Measurements from ENCODE around the gene RNGTT. TPM values are rescaled to one million over a fixed set of nuclear protein-coding genes. Genes with fewer than 3 reads are reported as not detected.

The RNGTT gene
- polyA plus RNA-seq, 1 donor (not counting 4 experiments of a cell fraction or from before 2014, with no cell fraction given), result 9.7 TPM

GRCh38 chr6:88855541-88856147 lies 107.8 kb downstream of the RNGTT start:
- H3K4me3 ChIP-seq (ENCODE audit: control insufficient read depth in 2 of 3, extremely low read depth in 1 of 3, insufficient read depth in 2 of 3, low read depth in 1 of 3, low read length in 3 of 3), result no peak overlapping the region
- H3K9ac ChIP-seq (ENCODE audit: control insufficient read depth, extremely low read depth, insufficient read depth, low read length), result no peak overlapping the region
- H3K79me2 ChIP-seq (ENCODE audit: control insufficient read depth, insufficient read depth, low read length), result no peaks in the 10 kb centered on the region
- no peaks in the 10 kb centered on the region for H3K9me3 ChIP-seq (ENCODE audit: control insufficient read depth, low read depth, low read length)
- H3K27me3 ChIP-seq (ENCODE audit: control insufficient read depth, extremely low read depth, insufficient read depth, low read length), result no peaks in the 10 kb centered on the region
- dilution Hi-C loops (cut with MboI; ENCODE audit: extremely low pct_ligation_motif_present, low sequenced_read_pairs), result no loop called here
- H3K27ac ChIP-seq (ENCODE audit: control insufficient read depth, insufficient read depth, low read length), result no peak overlapping the region
- FAIRE-seq (no peak), DNase-seq (ENCODE audit: low read depth, low spot score) (no peak)
- no peaks in the 10 kb centered on the region for H4K20me1 ChIP-seq (ENCODE audit: control insufficient read depth, extremely low read depth, insufficient read depth, low read length)
- H3K9me1 ChIP-seq (ENCODE audit: control insufficient read depth, extremely low read depth, insufficient read depth, low read length), result no peaks in the 10 kb centered on the region
- H3K4me2 ChIP-seq (ENCODE audit: control insufficient read depth, extremely low read depth, insufficient read depth, low read depth, low read length), result no peak overlapping the region
- H3K4me1 ChIP-seq (ENCODE audit: control insufficient read depth, extremely low read depth, insufficient read depth, low read length), result no peaks in the 10 kb centered on the region
- no peaks in the 10 kb centered on the region for H3K36me3 ChIP-seq (ENCODE audit: control insufficient read depth in 2 of 2, extremely low read depth in 1 of 2, insufficient read depth in 2 of 2, low read length in 2 of 2)
- TF ChIP-seq CTCF (optimal IDR thresholded peaks at IDR 0.05 in 1 of 3, IDR thresholded peaks at IDR 0.05 in 1 of 3, conservative IDR thresholded peaks at IDR 0.05 in 1 of 3; ENCODE audit: extremely low read depth in 1 of 3, insufficient read depth in 2 of 3, low read length in 3 of 3) (no peak), EZH2 (IDR thresholded peaks at IDR 0.05; ENCODE audit: low read length) (no peak)
- H2AFZ ChIP-seq (ENCODE audit: control insufficient read depth, low read length), result no peak overlapping the region

DNA sequence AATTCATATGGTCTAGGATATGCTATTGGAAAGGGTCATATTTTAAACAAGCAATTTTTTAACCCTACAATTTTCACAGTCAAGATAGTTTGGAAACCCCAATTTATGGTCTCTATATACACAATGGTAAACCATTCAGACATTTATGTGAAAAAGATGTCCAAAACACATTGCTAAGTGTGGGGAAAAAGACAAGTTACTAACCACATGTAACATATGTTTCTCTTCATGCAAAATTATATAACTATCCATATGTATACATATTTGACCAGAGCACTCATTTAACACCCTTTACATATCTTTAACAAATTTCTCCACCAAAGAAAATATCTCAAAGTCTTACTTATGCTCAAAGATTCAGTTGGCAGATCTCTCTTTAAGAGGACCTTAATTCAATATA lies 110.6 kb downstream of the RNGTT start:
- Histone ChIP-seq H3K4me3 (ENCODE audit: control insufficient read depth in 2 of 3, extremely low read depth in 1 of 3, insufficient read depth in 2 of 3, low read depth in 1 of 3, low read length in 3 of 3) (no peak overlapping the region), H3K9me3 (ENCODE audit: control insufficient read depth, low read depth, low read length) (no peaks in the 10 kb centered on the region), H3K79me2 (ENCODE audit: control insufficient read depth, insufficient read depth, low read length) (no peaks in the 10 kb centered on the region), H3K9me1 (ENCODE audit: control insufficient read depth, extremely low read depth, insufficient read depth, low read length) (no peaks in the 10 kb centered on the region), H3K4me2 (ENCODE audit: control insufficient read depth, extremely low read depth, insufficient read depth, low read depth, low read length) (no peak overlapping the region), H3K27ac (ENCODE audit: control insufficient read depth, insufficient read depth, low read length) (no peak overlapping the region), H4K20me1 (ENCODE audit: control insufficient read depth, extremely low read depth, insufficient read depth, low read length) (no peaks in the 10 kb centered on the region), H3K9ac (ENCODE audit: control insufficient read depth, extremely low read depth, insufficient read depth, low read length) (no peak overlapping the region), H2AFZ (ENCODE audit: control insufficient read depth, low read length) (no peak overlapping the region), H3K4me1 (ENCODE audit: control insufficient read depth, extremely low read depth, insufficient read depth, low read length) (no peaks in the 10 kb centered on the region), H3K27me3 (ENCODE audit: control insufficient read depth, extremely low read depth, insufficient read depth, low read length) (no peaks in the 10 kb centered on the region), H3K36me3 (ENCODE audit: control insufficient read depth in 2 of 2, extremely low read depth in 1 of 2, insufficient read depth in 2 of 2, low read length in 2 of 2) (no peaks in the 10 kb centered on the region)
- DNase-seq (ENCODE audit: low read depth, low spot score), result no peak
- no peak for FAIRE-seq
- dilution Hi-C loops (cut with MboI; ENCODE audit: extremely low pct_ligation_motif_present, low sequenced_read_pairs), result no loop called here
- TF ChIP-seq CTCF (optimal IDR thresholded peaks at IDR 0.05 in 1 of 3, IDR thresholded peaks at IDR 0.05 in 1 of 3, conservative IDR thresholded peaks at IDR 0.05 in 1 of 3; ENCODE audit: extremely low read depth in 1 of 3, insufficient read depth in 2 of 3, low read length in 3 of 3) (no peak), EZH2 (IDR thresholded peaks at IDR 0.05; ENCODE audit: low read length) (no peak)
